Glutamatergic neuron (in vitro differentiated cells): ENCODE measurements around the gene CYSTM1. TPM values are rescaled to one million over a fixed set of nuclear protein-coding genes. Genes with fewer than 3 reads are reported as not detected.

Source experiments
- DNase-seq: peaks from one replicate; pipeline ENCODE4 v3.0.0; 2022
- H3K27ac Mint-ChIP-seq: one replicate; pipeline ENCODE4 v1.8.0; 2020; ENCODE audit warnings: mild to moderate bottlenecking, mixed read lengths, inconsistent platforms; ENCODE audit not compliant: unreplicated experiment
- H3K27me3 Mint-ChIP-seq: one replicate; pipeline ENCODE4 v1.8.0; 2020; ENCODE audit warnings: mild to moderate bottlenecking, moderate library complexity, mixed read lengths, inconsistent platforms; ENCODE audit not compliant: unreplicated experiment
- H3K36me3 Mint-ChIP-seq: one replicate; pipeline ENCODE4 v1.8.0; 2020; ENCODE audit warnings: mild to moderate bottlenecking, mixed read lengths, inconsistent platforms; ENCODE audit not compliant: unreplicated experiment
- H3K4me1 Mint-ChIP-seq: one replicate; pipeline ENCODE4 v1.8.0; 2020; ENCODE audit warnings: mild to moderate bottlenecking, low read depth, mixed read lengths, inconsistent platforms; ENCODE audit not compliant: unreplicated experiment
- H3K4me3 Mint-ChIP-seq: one replicate; pipeline ENCODE4 v1.8.0; 2020; ENCODE audit warnings: mild to moderate bottlenecking, mixed read lengths, inconsistent platforms; ENCODE audit not compliant: unreplicated experiment
- H3K9me3 Mint-ChIP-seq: one replicate; pipeline ENCODE4 v1.8.0; 2020; ENCODE audit warnings: mild to moderate bottlenecking, moderate library complexity, mixed read lengths, inconsistent platforms; ENCODE audit not compliant: unreplicated experiment
- CTCF ChIP-seq: fragments of 200-600 bp; sonication (generic); IDR thresholded peaks from one replicate; pipeline ENCODE4 v1.5.0; 2021; ENCODE audit not compliant: partially characterized antibody, unreplicated experiment
- total RNA-seq: library from RNA; stranded (reverse); fragmentation: NEBNext Ultra II Directional; extraction: Animal tissue kit (Norgen Biotek cat#: 25700); gene quantifications from one replicate; pipeline ENCODE4 v1.2.1, GENCODE V29; 2021; ENCODE audit not compliant: unreplicated experiment

The CYSTM1 gene
- total RNA-seq, 1 donor from 2014 or later, result 37.4 TPM

DNA sequence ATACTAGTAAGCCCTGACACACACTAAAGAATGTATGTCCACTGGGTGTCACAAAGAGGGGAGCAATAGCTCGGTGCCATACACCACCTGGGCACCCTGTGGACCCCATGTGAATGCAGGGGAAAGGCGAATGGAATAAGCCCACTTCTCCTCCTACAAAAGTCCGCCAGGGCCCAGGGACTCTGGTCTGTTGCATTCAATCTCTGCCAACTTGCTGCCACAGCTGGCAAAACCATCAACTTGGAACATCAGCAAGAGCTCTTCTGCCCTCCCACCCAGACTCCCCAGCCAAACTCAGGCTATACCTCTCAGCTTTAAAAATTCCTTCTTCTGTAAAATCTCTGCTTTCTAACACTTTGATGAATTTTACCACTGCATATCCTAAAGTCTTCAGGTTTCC, 73.4 kb downstream of the CYSTM1 start:
- peaks cover 13% of the 10 kb centered on the region for H3K27me3 Mint-ChIP-seq
- H3K4me1 Mint-ChIP-seq, result peaks cover 41% of the 10 kb centered on the region
- no peak overlapping the region for H3K4me3 Mint-ChIP-seq
- peaks cover 15% of the 10 kb centered on the region for H3K9me3 Mint-ChIP-seq
- H3K36me3 Mint-ChIP-seq, result peaks cover 4% of the 10 kb centered on the region
- no peak overlapping the region for H3K27ac Mint-ChIP-seq
- no peak for TF ChIP-seq CTCF
- DNase-seq, result no peak

DNA sequence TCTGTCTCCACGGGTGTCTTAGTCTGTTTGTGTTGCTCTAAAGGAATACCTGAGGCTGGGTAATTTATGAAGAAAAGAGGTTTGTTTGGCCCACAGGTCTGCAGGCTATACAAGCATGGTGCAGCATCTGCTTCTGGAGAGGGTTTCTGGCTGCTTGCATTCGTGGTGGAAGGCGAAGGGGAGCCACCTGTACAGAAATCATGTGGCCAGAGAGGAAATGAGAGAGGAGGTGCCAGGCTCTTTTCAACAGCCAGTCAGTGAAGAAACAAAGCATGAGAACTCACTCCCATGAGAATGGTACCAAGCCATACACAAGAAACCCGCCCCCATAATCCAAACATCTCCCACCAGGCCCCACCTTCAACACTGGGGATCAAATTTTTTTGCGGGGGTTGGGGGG, 74.5 kb downstream of the CYSTM1 start:
- H3K27ac Mint-ChIP-seq, result no peak overlapping the region
- no peak for DNase-seq
- H3K27me3 Mint-ChIP-seq, result peaks cover 10% of the 10 kb centered on the region
- no peak for TF ChIP-seq CTCF
- H3K36me3 Mint-ChIP-seq, result peaks cover 4% of the 10 kb centered on the region
- H3K9me3 Mint-ChIP-seq, result peaks cover 11% of the 10 kb centered on the region
- no peak overlapping the region for H3K4me3 Mint-ChIP-seq
- H3K4me1 Mint-ChIP-seq, result peaks cover 38% of the 10 kb centered on the region

GRCh38 chr5:140250386-140250785, 75.4 kb downstream of the CYSTM1 start:
- H3K9me3 Mint-ChIP-seq, result peaks cover 5% of the 10 kb centered on the region
- DNase-seq, result no peak
- no peak for TF ChIP-seq CTCF
- H3K27ac Mint-ChIP-seq, result peak overlapping the region; percentile 40
- H3K27me3 Mint-ChIP-seq, result peaks cover 9% of the 10 kb centered on the region
- H3K4me1 Mint-ChIP-seq, result peaks cover 30% of the 10 kb centered on the region
- H3K36me3 Mint-ChIP-seq, result peaks cover 4% of the 10 kb centered on the region
- H3K4me3 Mint-ChIP-seq, result peak overlapping the region; percentile 22

- Mint-ChIP-seq H3K4me1 (peaks cover 20% of the 10 kb centered on the region), H3K27me3 (peaks cover 6% of the 10 kb centered on the region), H3K9me3 (peaks cover 3% of the 10 kb centered on the region), H3K36me3 (peaks cover 4% of the 10 kb centered on the region), H3K27ac (no peak overlapping the region), H3K4me3 (no peak overlapping the region)
- DNase-seq, result no peak
- no peak for TF ChIP-seq CTCF
Observed at GRCh38 chr5:140251527-140251973, 76.6 kb downstream of the CYSTM1 start.

DNA sequence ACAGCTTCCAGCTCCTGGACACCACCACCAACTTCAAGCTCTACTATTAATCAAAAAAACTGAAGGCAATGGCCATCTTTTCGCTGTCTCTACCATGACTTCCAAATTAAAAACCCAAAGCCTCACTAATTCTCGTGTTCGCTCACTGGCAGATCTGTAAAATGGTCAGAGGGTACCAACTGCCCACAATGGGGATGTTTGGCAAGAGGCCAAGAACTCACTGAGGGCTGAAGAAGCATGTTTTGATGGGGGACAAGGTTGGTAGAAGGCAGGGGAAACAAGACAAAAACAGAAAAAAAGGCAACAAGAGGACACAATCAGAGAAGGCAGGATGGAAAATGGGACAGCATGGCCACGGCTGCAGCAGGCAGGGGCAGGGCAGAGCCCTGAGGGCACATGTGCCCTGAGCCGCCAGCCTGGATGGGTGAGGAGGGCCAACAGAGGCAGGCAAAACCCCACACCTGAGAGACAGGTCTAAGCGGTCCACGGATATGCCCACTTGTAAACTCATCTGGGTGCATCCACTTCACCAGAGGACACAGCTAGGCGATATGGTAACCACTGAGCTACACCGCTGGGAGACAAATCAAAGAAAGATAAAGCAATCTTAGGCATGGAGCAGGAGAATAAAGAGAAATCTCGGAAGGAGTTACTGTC, 77.6 kb downstream of the CYSTM1 start:
- H3K36me3 Mint-ChIP-seq, result peaks cover 4% of the 10 kb centered on the region
- no peak overlapping the region for H3K27ac Mint-ChIP-seq
- no peak overlapping the region for H3K4me3 Mint-ChIP-seq
- peaks cover 6% of the 10 kb centered on the region for H3K27me3 Mint-ChIP-seq
- no peak for DNase-seq
- peaks cover 14% of the 10 kb centered on the region for H3K4me1 Mint-ChIP-seq
- no peaks in the 10 kb centered on the region for H3K9me3 Mint-ChIP-seq
- TF ChIP-seq CTCF, result no peak
